GM12801 (cell line): ENCODE data around the gene TRAPPC4.

Experiments
- TF ChIP-seq, protein P1 (sequence below): IDR thresholded peaks from one replicate; pipeline ENCODE4 v1.5.1; 2011; ENCODE audit warnings: control low read depth; ENCODE audit not compliant: insufficient read length; ENCODE audit errors: extremely low read depth

Gene TRAPPC4, protein sequence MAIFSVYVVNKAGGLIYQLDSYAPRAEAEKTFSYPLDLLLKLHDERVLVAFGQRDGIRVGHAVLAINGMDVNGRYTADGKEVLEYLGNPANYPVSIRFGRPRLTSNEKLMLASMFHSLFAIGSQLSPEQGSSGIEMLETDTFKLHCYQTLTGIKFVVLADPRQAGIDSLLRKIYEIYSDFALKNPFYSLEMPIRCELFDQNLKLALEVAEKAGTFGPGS

DNA sequence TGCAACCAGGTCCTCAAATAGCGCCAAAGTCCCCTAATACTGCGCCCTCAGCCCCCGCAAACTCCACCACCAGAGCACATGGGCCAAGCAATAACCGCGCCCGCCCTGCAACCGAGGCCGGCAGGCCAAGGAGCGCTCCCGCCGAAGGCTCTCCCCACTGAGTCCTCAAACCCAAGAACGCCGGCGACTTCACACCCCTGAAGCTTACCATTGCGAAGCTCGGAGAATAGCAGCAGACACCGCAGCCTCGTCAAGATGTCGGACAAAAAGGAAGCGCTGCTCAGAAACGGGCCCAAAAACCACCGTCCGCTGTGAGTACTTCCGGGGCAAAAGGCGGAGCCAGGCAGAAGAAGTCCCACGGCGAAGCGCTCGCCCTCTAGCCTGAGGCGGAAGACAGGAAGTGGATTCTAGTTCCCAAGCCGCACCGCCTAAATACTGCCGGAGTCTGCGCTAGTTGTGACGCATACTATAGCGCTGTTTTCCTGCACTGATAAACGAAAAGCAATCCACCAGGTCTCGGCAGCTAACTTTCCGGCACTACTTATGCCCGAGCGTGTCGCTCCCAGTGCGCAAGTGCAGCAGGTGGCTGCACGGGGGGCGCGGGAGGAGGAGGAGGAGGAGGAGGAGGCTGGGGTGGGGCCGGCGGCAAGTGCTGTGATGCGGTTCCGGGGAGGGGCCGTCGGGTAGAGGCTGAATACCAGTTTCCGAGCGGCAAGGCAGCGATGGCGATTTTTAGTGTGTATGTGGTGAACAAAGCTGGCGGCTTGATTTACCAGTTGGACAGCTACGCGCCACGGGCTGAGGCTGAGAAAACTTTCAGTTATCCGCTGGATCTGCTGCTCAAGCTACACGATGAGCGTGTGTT is at the start of gene TRAPPC4, which contains the start of gene RPS25:
TRAPPC4 (plus strand) TSS at position 693 of the 865 bp plus-strand sequence; CDS start at position 723, 30 bp downstream.
RPS25 (minus strand) TSS at position 270 of the 865 bp plus-strand sequence; CDS start at position 211, 59 bp downstream.
- TF ChIP-seq, protein P1, sequence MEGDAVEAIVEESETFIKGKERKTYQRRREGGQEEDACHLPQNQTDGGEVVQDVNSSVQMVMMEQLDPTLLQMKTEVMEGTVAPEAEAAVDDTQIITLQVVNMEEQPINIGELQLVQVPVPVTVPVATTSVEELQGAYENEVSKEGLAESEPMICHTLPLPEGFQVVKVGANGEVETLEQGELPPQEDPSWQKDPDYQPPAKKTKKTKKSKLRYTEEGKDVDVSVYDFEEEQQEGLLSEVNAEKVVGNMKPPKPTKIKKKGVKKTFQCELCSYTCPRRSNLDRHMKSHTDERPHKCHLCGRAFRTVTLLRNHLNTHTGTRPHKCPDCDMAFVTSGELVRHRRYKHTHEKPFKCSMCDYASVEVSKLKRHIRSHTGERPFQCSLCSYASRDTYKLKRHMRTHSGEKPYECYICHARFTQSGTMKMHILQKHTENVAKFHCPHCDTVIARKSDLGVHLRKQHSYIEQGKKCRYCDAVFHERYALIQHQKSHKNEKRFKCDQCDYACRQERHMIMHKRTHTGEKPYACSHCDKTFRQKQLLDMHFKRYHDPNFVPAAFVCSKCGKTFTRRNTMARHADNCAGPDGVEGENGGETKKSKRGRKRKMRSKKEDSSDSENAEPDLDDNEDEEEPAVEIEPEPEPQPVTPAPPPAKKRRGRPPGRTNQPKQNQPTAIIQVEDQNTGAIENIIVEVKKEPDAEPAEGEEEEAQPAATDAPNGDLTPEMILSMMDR: no peak

DNA sequence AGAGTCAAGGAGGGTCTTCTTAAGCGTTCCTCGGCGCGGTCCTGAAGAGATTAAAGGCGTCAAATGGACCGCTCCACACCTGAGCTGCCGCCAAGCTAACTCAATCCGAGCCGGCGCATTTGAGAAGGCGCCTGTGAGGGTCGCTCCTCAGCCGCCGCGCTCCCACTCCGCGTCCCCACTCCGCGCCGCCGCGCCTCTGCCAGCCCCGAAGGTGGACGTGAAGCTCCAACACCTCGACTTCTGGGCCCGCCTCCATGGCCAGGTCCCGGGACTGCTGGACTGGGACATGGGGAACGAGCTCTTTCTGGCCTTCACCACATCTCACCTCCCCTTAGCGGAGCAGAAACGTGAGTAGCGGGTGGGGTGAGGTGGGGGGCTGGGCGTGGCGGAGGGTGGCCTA is 46.9 kb upstream of the TRAPPC4 start, which contains the start of gene FOXR1:
FOXR1 (plus strand) TSS at position 116 of the 400 bp plus-strand sequence; CDS start at position 287, 171 bp downstream.
- TF ChIP-seq, protein P1: no peak

DNA sequence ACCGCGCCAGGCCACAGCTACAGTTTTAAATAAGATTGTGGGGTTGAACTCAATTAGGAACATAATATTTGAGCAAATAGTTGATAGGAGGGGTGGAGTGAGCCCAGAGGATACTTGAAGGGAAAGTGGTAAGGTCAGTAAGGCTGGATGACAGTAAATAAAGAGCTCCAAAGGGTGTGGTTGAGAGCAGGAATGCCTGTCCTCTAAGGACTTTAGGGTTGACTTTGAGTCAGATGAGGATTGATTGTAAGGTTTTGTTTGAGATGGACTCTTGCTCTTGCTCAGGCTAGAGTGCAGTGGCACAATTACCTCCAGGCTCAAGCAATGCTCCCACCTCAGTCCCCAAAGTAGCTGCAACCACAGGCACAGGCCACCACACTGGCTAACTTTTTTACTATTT is 44.6 kb upstream of the TRAPPC4 start:
- TF ChIP-seq, protein P1: no peak

DNA sequence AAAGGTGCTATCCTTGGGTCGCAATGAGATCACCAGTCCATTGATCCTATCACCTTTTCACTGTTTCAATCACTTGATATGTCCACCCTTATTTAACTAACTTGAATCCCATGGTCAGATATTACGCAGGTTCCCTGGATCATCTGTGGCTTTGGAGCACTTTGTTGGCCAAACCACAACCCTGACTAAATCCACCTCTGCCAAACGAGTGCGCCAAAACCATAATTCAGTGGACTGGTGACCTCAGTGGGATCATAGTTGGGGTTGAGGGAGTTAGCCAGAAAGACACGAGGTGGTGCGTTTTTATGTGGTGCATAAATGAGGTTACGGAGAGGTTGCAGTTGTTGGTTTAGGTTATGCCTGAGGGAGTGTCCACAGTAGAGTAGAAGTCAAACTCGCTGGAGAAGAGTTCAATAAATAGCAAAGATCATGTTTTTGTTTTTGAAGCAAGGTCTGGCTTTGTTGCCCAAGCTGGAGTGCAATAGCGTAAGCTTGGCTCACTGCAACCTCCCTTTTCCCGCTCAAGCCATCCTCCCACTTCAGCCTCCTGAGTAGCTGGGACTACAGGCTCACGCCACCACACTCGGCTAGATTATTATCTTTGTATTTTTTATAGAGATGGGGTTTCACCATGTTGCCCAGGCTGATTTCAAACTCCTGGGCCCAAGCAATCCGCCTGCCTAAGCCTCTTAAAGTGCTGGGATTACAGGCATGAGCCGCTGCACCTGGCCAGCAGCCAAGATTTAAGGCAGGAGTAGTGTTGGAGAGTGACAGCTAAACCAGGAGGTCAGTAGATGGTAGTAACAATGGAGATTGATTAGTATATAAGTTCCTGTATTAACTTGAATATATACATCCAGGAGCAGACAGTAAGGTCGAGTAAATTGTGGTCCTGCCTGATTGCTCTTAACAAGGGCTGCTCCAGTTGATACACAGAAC is 42.5 kb upstream of the TRAPPC4 start:
- TF ChIP-seq, protein P1: no peak

DNA sequence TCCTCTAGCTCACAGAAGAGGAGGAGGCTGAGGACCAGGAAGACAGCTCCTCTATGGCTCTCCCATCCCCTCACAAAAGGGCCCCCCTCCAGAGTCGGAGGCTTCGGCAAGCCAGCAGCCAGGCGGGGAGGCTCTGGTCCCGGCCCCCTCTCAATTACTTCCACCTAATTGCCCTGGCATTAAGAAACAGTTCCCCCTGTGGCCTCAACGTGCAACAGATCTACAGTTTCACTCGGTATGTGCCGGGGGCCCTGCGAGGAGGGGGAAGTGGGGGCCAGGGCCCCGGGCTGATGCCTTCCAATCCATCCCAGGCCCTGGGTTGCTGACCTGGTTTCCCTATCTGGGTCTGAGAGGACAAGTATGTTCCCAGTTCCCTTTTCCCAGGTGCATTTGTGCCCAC is 39.1 kb upstream of the TRAPPC4 start:
- TF ChIP-seq, protein P1: no peak

DNA sequence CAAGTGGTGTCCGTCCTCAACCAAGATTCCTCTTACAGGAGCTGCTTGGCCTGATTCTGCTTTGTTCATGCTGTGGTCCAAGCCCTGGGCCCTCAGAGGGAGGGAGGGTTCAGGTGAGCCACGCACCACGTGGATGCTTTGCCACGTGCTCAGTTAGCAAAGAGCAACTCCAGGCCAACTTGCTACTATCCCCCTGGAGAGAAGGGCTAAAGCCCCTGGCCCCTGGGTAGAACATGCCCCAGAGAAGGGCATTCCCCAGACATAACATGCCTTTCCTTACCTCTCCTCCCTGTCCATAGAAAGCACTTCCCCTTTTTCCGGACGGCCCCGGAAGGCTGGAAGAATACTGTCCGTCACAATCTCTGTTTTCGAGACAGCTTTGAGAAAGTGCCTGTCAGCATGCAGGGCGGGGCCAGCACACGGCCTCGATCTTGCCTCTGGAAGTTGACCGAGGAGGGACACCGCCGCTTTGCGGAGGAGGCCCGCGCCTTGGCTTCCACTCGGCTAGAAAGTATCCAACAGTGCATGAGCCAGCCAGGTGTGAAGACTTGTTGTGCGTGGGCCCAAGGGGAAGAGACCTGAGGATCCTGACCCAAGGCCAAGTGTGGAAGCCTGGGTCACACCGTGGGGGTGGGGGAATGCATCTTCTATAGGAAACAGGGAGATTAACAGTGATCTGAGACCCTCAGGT is 38.2 kb upstream of the TRAPPC4 start:
- TF ChIP-seq, protein P1: no peak
